Lower leg skin (tissue), 4 donors: Measurements from ENCODE around the gene CNTRL. TPM values are rescaled to one million over a fixed set of nuclear protein-coding genes. Genes with fewer than 3 reads are reported as not detected.

Source experiments
- DNase-seq, 2 donors: peaks; one replicate each; pipeline ENCODE4 v3.0.0-alpha.2; 2019; ENCODE audit warnings: low spot score in 2 of 2
- H3K4me3 ChIP-seq: fragments of 200-600 bp; sonication (generic); 2 replicates; pipeline ENCODE4 v1.5.1; 2017; ENCODE audit warnings: mild to moderate bottlenecking, low read depth; ENCODE audit not compliant: poor library complexity, severe bottlenecking
- CTCF ChIP-seq, 3 donors: fragments of 450-650 bp; IDR thresholded peaks; one replicate each; pipeline ENCODE4 v1.5.1; 2016; ENCODE audit warnings: antibody characterized with exemption in 3 of 3, mild to moderate bottlenecking in 3 of 3, moderate library complexity in 2 of 3
- POLR2A ChIP-seq, 2 donors: fragments of 450-650 bp; IDR thresholded peaks; one replicate each; pipeline ENCODE4 v1.6.1; 2016 to 2017; ENCODE audit warnings: antibody characterized with exemption in 2 of 2, mild to moderate bottlenecking in 1 of 2, moderate library complexity in 1 of 2
- WGBS, 2 donors: methylation state at CpG; one replicate each; pipeline ENCODE4 v1.1.5; 2018; 5-methylcytosine and 5-hydroxymethylcytosine counted together
- intact Hi-C: fragments of 100-400 bp; cut with DNase I; formaldehyde crosslinking; loops from one replicate; pipeline ENCODE4 v1.15.0; 2023; ENCODE audit warnings: low total_unique reads
- total RNA-seq, 4 donors: library from RNA; depleted of rRNA; stranded (reverse); fragments of >200 nt; gene quantifications; one replicate each; pipeline ENCODE4 v1.1.0, GENCODE V29; 2016

CNTRL gene
- total RNA-seq, 4 donors from 2014 or later = 7.7 to 11.4 (median 9.0) TPM

DNA sequence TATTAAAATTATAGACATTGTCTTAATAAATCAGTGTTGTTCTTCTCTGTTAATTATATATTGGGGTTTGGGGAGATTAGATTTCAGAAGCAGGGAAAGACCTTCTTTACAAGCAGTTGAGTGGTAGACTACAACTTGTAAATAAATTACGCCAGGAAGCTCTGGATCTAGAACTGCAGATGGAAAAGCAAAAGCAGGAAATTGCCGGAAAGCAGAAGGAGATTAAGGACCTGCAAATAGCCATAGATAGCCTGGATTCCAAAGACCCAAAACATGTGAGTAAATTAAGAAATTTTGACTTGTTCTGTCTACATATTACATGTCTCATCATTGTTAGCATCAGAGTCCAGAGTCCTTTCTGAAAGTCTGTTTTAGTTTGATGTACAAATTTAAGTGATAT is 43.5 kb downstream of the CNTRL start:
- no peak overlapping the region for H3K4me3 ChIP-seq
- DNase-seq = no peak
- TF ChIP-seq POLR2A (IDR thresholded peaks at IDR 0.05) (no peak), CTCF (IDR thresholded peaks at IDR 0.05) (no peak)
- intact Hi-C loops = no loop called here
- WGBS, 2 donors = 81% methylated on average over 2 of the region's 2 CpGs

GRCh38 chr9:121120386-121120785 is 45.6 kb downstream of the CNTRL start:
- TF ChIP-seq CTCF (IDR thresholded peaks at IDR 0.05) (no peak), POLR2A (IDR thresholded peaks at IDR 0.05) (no peak)
- no peak overlapping the region for H3K4me3 ChIP-seq
- WGBS, 2 donors = 73 to 76% methylated on average over 2 of the region's 2 CpGs
- intact Hi-C loops = no loop called here
- no peak for DNase-seq

GRCh38 chr9:121121582-121122087 is 46.9 kb downstream of the CNTRL start:
- peak; percentile 99 for DNase-seq
- WGBS, 2 donors = 1% methylated on average over 17 of the region's 17 CpGs
- intact Hi-C loops = no loop called here
- TF ChIP-seq POLR2A (IDR thresholded peaks at IDR 0.05) = no peak
- TF ChIP-seq CTCF (IDR thresholded peaks at IDR 0.05) = peak in 1 of 3 donors; percentile 9
- H3K4me3 ChIP-seq = no peak overlapping the region

GRCh38 chr9:121122246-121123032 is 47.7 kb downstream of the CNTRL start:
- WGBS, 2 donors = 30 to 44% methylated on average over 5 of the region's 5 CpGs

DNA sequence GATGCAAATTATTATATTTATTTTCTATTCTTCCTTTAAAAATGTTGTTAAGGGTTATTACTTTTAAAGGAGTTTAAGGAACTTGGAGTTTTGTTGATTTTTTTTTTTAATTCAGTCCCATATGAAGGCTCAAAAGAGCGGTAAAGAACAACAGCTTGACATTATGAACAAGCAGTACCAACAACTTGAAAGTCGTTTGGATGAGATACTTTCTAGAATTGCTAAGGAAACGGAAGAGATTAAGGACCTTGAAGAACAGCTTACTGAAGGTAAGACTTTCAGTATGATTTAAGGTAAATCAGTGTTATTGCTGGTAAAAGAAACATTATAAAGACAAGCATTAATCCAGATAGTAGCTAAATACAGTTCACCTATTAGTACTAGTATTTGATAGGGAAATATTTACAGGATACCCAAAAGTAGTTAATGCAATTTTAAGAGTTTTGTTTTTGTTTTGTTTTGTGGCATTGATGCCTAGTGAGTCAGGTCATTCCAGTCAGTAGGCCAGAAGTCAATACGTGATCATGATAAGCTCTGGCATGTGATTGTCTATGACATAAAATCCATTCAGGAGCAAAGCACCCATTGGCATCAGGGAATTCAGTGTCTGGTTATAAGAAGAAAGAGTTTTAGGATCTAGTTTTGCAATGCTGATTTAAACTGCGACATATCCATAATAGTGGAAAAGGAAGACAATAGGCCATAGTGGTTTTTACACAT is 49.2 kb downstream of the CNTRL start:
- no peak for DNase-seq
- 81 to 83% methylated on average over 5 of the region's 5 CpGs for WGBS, 2 donors
- intact Hi-C loops = no loop called here
- H3K4me3 ChIP-seq = no peak overlapping the region
- TF ChIP-seq CTCF (IDR thresholded peaks at IDR 0.05) = no peak
- no peak for TF ChIP-seq POLR2A (IDR thresholded peaks at IDR 0.05)

More at GRCh38 chr9:121122246-121123032, 47.7 kb downstream of the CNTRL start:
- DNase-seq = no peak
- H3K4me3 ChIP-seq = no peak overlapping the region
- TF ChIP-seq CTCF (IDR thresholded peaks at IDR 0.05) = no peak
- TF ChIP-seq POLR2A (IDR thresholded peaks at IDR 0.05) = no peak
- intact Hi-C loops = no loop called here
